BJ (cell line): ENCODE measurements around the gene DNAJC22. TPM values are rescaled to one million over a fixed set of nuclear protein-coding genes. Genes with fewer than 3 reads are reported as not detected.

Experiments
- CTCF ChIA-PET: fragments of 350-600 bp; formaldehyde crosslinking; extraction: SDS; loops from one replicate; lab custom pipeline; 2021; ENCODE audit warnings: antibody characterized with exemption, inconsistent platforms; lab: Yijun Ruan, JAX
- POLR2A ChIA-PET: fragments of 300-600 bp; sonication (Branson Sonifier 250); formaldehyde crosslinking; extraction: SDS; loops from one replicate; lab custom pipeline; 2021; ENCODE audit warnings: antibody characterized with exemption; lab: Charles Lee
- DNase-seq: peaks from one replicate; pipeline ENCODE4 v3.0.0-alpha.2; 2011; ENCODE audit warnings: low read depth
- H3K27me3 ChIP-seq: 2 replicates; pipeline ENCODE4 v1.6.0; 2011; ENCODE audit warnings: low read length; ENCODE audit not compliant: control insufficient read depth, insufficient read depth
- H3K36me3 ChIP-seq: 2 replicates; pipeline ENCODE4 v1.5.1; 2011; ENCODE audit warnings: low read length; ENCODE audit not compliant: control insufficient read depth, insufficient read depth
- H3K4me3 ChIP-seq: 2 replicates; pipeline ENCODE4 v1.5.1; 2011; ENCODE audit warnings: low read depth, mild to moderate bottlenecking, control low read depth, low read length
- polyA plus RNA-seq: library from polyadenylated mRNA; depleted of rRNA; stranded (reverse); fragments of >200 nt; gene quantifications from 2 replicates; pipeline ENCODE4 v1.2.3, GENCODE V29; 2011
- TF ChIP-seq, protein P1 (sequence below): IDR thresholded peaks from 2 replicates; pipeline ENCODE4 v1.5.1; 2011; ENCODE audit warnings: low read depth, mild to moderate bottlenecking, control low read depth, inconsistent platforms, low read length, moderate library complexity; ENCODE audit not compliant: insufficient read depth

DNAJC22 gene
- polyA plus RNA-seq, 1 experiment, result 4.3 TPM

DNA sequence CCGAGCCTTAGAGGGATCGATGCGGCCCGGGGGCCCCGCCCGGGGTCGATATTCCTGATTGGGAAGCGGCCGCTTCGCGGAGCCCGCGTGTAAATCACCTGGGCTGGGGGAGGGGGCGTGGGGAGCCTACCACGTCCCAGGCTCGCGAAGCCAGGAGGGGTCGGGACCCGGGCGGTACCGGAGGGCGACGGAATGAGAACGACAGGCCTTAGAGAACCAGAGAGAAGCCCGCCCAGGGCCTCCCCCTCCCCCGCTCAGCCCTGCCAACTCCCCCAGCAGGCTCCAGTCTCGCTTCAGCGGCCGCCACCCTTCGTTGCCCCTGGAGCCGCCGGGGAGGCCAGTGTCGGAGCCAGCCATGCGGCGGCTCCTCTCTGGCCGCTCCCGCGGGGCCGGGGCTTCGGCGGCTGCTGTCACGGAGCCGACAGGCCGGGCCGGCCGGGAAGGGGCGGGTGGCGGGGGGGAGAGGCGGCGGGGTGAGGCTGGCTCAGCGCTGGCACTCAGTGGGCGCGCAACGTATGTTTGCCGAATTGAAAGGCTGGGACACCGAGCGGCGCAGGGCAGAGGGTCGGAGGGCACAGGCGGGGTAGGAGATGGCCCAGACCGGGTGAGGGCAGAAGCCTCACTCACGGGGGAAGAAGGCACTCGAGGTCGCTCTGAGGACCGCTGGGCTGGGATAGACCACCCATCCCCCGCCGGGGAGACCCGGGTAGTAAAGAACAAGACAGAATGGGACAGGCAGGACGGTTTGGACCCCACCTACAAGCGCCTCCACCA is 1.4 kb upstream of the DNAJC22 start:
- Histone ChIP-seq H3K4me3 (peak overlapping the region; percentile 26), H3K36me3 (no peaks in the 10 kb centered on the region), H3K27me3 (peaks cover 50% of the 10 kb centered on the region)
- CTCF ChIA-PET, result interaction anchor here (3.2 to 4.7 kb wide), 4 partner anchors 9 to 56 kb away, joined by 35 to 78 read pairs (median 46); partner anchors contain the start of gene C1QL4
- DNase-seq, result no peak
- TF ChIP-seq, protein P1, sequence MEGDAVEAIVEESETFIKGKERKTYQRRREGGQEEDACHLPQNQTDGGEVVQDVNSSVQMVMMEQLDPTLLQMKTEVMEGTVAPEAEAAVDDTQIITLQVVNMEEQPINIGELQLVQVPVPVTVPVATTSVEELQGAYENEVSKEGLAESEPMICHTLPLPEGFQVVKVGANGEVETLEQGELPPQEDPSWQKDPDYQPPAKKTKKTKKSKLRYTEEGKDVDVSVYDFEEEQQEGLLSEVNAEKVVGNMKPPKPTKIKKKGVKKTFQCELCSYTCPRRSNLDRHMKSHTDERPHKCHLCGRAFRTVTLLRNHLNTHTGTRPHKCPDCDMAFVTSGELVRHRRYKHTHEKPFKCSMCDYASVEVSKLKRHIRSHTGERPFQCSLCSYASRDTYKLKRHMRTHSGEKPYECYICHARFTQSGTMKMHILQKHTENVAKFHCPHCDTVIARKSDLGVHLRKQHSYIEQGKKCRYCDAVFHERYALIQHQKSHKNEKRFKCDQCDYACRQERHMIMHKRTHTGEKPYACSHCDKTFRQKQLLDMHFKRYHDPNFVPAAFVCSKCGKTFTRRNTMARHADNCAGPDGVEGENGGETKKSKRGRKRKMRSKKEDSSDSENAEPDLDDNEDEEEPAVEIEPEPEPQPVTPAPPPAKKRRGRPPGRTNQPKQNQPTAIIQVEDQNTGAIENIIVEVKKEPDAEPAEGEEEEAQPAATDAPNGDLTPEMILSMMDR, result no peak
- POLR2A ChIA-PET, result no interaction called here

DNA sequence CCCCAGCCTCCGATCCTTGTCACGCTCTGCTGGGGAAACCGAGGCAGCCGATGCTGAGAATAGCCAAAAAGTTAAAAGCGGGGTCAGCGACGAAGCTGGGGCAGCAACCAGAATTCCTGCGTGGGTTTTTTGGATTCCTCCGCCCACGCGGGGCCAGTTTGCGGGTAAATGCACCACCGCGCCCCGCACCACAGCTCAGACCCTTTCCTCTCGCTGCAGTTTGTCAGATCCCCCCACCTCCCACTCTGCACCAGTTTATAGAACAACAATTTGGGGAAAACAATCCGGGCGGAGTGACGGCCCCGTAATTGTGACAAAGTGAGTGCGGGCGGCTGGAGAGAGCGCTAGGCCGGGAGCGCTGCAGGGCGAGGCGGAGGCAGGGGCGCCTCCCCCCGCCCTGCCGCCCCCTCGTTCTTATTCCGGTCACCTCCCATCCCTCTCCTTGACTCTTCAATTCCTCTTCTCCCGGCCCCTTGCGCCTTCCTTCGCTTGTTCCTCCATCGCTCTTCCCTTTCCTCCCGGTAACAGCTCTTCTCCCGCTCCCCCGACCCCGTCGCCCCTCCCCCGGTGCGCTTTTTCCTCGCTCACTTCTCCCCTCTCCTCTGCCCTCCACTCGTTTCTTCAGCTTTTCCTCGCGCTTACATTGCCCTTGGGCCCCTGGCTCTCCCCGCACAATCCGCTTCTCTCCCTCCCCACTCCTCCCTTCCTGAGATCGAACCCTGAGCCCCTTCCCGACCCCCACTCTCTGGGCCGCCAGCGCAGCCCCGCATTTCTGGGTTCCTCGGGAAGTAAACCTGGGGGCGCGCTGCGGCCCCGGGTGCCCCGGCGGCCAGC is 646 bp upstream of the DNAJC22 start:
- POLR2A ChIA-PET, result no interaction called here
- peaks cover 46% of the 10 kb centered on the region for H3K27me3 ChIP-seq
- DNase-seq, result no peak
- peak overlapping the region; percentile 26 for H3K4me3 ChIP-seq
- no peaks in the 10 kb centered on the region for H3K36me3 ChIP-seq
- TF ChIP-seq, protein P1, result no peak
- CTCF ChIA-PET, result interaction anchor here (1.3 to 4.7 kb wide), 10 partner anchors 10 to 234 kb away, joined by 4 to 78 read pairs (median 34); partner anchors contain the start of genes C1QL4 and SPATS2

DNA sequence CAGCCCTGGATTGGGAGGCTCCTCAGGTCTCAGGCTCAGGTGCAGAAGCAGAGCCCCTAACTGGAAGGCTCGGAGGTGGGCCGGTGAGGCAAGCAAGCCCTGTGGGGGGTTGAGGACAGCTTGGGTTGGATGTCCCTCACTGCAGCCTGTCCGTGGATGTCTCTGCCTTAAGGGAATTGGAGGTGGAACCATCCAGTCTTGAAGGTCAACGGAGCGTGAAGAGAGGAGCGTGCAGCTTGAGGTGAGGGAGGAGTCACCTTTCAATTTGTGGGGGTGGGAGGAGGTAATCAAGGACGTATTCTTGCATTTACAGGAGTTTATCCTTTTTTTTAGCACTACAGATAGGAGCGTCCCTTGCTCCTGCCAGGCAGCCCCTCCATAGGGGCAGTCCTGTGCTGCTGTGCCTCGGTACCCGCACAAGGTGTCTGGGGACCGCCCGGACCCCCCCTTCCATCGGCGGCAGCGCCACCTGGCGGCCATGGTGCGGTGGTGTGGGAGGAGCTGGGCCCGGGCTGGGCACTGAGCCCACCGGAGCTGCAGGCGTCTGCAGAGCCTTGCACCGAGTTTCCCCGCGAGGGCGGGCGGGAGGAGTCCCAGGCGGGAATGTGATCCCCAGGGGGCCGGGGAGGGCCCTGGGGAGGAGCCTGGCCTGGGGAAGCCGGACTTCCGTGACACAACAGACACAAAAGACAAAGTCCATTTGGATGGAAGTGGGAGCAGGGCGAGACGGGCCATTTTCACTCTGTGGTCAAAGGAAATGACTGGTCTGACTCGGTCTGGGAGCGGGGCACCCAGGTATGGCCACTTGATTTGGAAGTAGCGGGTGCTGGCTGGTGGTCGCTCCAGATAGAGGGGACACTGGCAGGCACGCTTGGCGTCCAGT is 864 bp downstream of the DNAJC22 start:
- Histone ChIP-seq H3K27me3 (peaks cover 35% of the 10 kb centered on the region), H3K36me3 (no peaks in the 10 kb centered on the region), H3K4me3 (peak overlapping the region; percentile 31)
- DNase-seq, result no peak
- POLR2A ChIA-PET, result no interaction called here
- CTCF ChIA-PET, result interaction anchor here (0.6 to 4.7 kb wide), 44 partner anchors 10 to 482 kb away, joined by 3 to 78 read pairs (median 4); partner anchors contain the start of genes C1QL4, PRPF40B, PRPH and SPATS2
- TF ChIP-seq, protein P1, result peak; percentile 95

DNA sequence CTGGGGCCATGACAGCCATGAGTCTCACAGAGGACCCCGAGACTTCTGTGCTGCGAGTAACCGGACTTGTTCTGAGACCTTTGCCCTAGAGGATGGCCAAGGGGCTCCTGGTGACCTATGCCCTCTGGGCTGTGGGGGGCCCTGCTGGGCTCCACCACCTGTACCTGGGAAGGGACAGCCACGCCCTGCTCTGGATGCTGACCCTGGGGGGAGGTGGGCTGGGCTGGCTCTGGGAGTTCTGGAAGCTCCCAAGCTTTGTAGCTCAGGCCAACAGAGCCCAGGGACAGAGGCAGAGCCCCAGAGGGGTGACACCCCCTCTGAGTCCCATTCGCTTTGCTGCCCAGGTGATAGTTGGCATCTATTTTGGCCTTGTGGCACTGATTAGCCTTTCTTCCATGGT is 2.1 kb downstream of the DNAJC22 start:
- H3K4me3 ChIP-seq, result no peak overlapping the region
- TF ChIP-seq, protein P1, result no peak
- CTCF ChIA-PET, result interaction anchor here (1.1 to 4.7 kb wide), 9 partner anchors 9 to 180 kb away, joined by 4 to 78 read pairs (median 12); no protein-coding TSS in a partner anchor
- H3K36me3 ChIP-seq, result no peaks in the 10 kb centered on the region
- no peak for DNase-seq
- POLR2A ChIA-PET, result no interaction called here
- peaks cover 24% of the 10 kb centered on the region for H3K27me3 ChIP-seq
